ENCODE measurements around the gene PIK3R6. TPM values are rescaled to one million over a fixed set of nuclear protein-coding genes. Genes with fewer than 3 reads are reported as not detected.
"Not testable (repeated sequence)": the region's sequence is repeated elsewhere in the genome, so short reads cannot be mapped to it uniquely, and the experiment has no call there.

Gene PIK3R6
- total RNA-seq, 1 donor from 2014 or later: not detected

DNA sequence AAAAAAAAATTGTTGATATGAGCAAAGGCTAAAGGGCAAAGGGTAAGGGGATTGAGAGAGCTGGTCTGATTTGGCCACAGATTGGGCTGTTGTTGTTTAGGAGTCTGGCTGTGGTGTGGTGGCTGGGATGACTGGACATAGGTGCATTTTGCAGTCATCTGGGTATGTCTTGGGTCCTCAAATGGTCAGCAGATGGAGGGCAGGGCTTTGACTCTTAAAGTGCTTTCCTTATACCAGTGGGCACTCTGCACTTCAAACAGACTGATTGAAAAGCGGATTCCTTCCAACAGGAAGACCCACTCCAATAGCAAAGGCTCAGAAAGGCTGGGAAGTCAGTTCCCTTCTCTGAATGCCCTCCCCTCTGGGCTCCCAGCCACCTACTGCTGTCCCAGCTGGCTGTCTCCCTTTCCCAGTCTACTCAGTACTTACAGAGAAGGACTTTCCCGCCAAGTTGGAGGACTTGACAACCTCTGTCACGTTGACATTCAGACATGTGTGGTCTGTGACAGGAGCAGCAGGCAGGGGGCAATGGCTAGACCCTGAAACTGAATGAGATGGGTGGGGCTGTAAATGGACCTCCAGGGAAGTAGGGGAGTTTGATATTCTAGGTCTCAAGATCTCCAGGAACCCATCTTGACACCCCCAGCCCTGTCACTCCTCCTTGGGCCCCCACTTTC, 48.7 kb downstream of the PIK3R6 start:
- H3K27ac Mint-ChIP-seq (ENCODE audit: unreplicated experiment): no peak overlapping the region
- H3K4me3 Mint-ChIP-seq (ENCODE audit: unreplicated experiment): no peak overlapping the region
- H3K9me3 Mint-ChIP-seq (ENCODE audit: unreplicated experiment): peaks cover under 1% of the 10 kb centered on the region
- H3K36me3 Mint-ChIP-seq (ENCODE audit: unreplicated experiment): no peaks in the 10 kb centered on the region
- TF ChIP-seq, protein P1, sequence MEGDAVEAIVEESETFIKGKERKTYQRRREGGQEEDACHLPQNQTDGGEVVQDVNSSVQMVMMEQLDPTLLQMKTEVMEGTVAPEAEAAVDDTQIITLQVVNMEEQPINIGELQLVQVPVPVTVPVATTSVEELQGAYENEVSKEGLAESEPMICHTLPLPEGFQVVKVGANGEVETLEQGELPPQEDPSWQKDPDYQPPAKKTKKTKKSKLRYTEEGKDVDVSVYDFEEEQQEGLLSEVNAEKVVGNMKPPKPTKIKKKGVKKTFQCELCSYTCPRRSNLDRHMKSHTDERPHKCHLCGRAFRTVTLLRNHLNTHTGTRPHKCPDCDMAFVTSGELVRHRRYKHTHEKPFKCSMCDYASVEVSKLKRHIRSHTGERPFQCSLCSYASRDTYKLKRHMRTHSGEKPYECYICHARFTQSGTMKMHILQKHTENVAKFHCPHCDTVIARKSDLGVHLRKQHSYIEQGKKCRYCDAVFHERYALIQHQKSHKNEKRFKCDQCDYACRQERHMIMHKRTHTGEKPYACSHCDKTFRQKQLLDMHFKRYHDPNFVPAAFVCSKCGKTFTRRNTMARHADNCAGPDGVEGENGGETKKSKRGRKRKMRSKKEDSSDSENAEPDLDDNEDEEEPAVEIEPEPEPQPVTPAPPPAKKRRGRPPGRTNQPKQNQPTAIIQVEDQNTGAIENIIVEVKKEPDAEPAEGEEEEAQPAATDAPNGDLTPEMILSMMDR (IDR thresholded peaks at IDR 0.05): no peak
- DNase-seq (ENCODE audit: extremely low spot score, unreplicated experiment): peak; percentile 72
- H3K4me1 Mint-ChIP-seq (ENCODE audit: unreplicated experiment): no peaks in the 10 kb centered on the region
- H3K27me3 Mint-ChIP-seq (ENCODE audit: unreplicated experiment): peaks cover 45% of the 10 kb centered on the region

DNA sequence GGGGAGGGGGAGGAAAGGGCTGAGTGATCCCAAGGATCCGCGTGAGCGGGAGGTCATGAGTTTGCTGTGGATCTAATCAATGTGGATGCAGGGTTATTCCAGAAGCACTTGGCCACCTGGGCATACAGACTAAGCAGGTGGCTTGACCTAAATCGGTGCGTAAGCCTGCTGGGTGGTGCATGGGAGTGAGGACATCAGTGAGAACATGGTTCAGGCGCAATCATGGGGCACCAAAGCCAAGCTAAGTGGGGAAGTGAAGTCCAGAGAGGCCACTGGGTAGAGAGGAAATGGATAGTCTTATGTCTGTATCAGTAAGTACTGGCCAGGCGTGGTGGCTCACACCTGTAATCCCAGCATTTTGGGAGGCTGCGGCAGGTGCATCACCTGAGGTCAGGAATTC, 49.4 kb downstream of the PIK3R6 start:
- Mint-ChIP-seq H3K4me3 (ENCODE audit: unreplicated experiment) (no peak overlapping the region), H3K27ac (ENCODE audit: unreplicated experiment) (no peak overlapping the region), H3K4me1 (ENCODE audit: unreplicated experiment) (no peaks in the 10 kb centered on the region), H3K27me3 (ENCODE audit: unreplicated experiment) (peaks cover 52% of the 10 kb centered on the region), H3K9me3 (ENCODE audit: unreplicated experiment) (peaks cover 5% of the 10 kb centered on the region), H3K36me3 (ENCODE audit: unreplicated experiment) (no peaks in the 10 kb centered on the region)
- TF ChIP-seq, protein P1 (IDR thresholded peaks at IDR 0.05): no peak
- DNase-seq (ENCODE audit: extremely low spot score, unreplicated experiment): peak; percentile 57

DNA sequence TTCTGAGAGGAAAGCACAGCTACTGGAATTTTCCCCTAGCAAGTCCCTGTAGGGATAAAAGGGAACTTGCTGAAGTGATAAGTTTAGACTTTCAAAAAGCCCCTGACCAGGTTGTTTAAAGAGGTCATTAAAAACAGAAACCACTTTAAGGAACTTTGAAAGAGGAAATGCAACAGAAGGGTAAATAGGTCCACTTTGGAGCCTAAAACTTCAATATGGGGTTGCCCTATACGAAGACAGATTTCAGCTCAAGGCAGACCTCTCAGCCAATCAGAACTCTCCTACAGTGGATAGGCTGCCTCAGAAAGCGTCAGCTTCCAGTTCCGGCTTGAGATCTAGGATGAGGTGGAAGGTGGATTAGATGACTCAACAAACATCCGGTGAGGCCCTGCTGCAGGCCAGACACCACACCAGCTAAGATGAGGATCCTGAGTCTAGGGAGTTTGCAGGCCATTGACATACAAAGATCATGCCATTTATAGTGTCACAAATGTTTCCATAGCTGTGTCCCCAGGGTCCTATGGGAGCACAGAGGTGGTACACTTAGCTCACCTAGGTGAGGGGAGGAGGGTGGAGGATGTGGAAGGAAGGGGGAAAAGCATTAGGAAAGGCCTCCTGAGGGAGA, 60.4 kb downstream of the PIK3R6 start:
- no peak overlapping the region for H3K27ac Mint-ChIP-seq (ENCODE audit: unreplicated experiment)
- peak; percentile 48 for DNase-seq (ENCODE audit: extremely low spot score, unreplicated experiment)
- TF ChIP-seq, protein P1 (IDR thresholded peaks at IDR 0.05): no peak
- H3K36me3 Mint-ChIP-seq (ENCODE audit: unreplicated experiment): no peaks in the 10 kb centered on the region
- peaks cover 18% of the 10 kb centered on the region for H3K9me3 Mint-ChIP-seq (ENCODE audit: unreplicated experiment)
- H3K4me3 Mint-ChIP-seq (ENCODE audit: unreplicated experiment): no peak overlapping the region
- peaks cover 27% of the 10 kb centered on the region for H3K27me3 Mint-ChIP-seq (ENCODE audit: unreplicated experiment)
- H3K4me1 Mint-ChIP-seq (ENCODE audit: unreplicated experiment): peaks cover 4% of the 10 kb centered on the region

- no peaks in the 10 kb centered on the region for H3K36me3 Mint-ChIP-seq (ENCODE audit: unreplicated experiment)
- no peak overlapping the region for H3K27ac Mint-ChIP-seq (ENCODE audit: unreplicated experiment)
- peaks cover 21% of the 10 kb centered on the region for H3K27me3 Mint-ChIP-seq (ENCODE audit: unreplicated experiment)
- DNase-seq (ENCODE audit: extremely low spot score, unreplicated experiment): peak; percentile 60
- H3K4me3 Mint-ChIP-seq (ENCODE audit: unreplicated experiment): no peak overlapping the region
- H3K9me3 Mint-ChIP-seq (ENCODE audit: unreplicated experiment): peaks cover 11% of the 10 kb centered on the region
- TF ChIP-seq, protein P1 (IDR thresholded peaks at IDR 0.05): no peak
- H3K4me1 Mint-ChIP-seq (ENCODE audit: unreplicated experiment): peaks cover 4% of the 10 kb centered on the region
These were observed 61.1 kb downstream of the PIK3R6 start for GRCh38 chr17:8806253-8806925.

DNA sequence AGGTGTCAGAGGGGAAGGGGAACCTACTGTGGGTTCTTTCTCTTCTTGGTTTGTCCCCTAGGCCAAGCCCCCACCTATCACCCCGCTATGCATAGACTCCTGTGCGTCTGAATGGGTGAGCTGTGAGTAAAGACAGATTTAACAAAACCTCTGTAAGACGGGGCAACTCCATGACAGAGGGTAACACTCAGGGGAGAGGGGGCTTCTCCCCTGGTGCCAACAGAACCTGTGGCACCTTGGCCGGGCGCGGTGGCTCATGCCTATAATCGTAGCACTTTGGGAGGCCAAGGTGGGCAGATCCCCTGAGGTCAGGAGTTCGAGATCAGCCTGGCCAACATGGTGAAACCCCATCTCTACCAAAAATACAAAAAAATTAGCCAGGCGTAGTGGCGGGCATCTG, 62.1 kb downstream of the PIK3R6 start:
- H3K36me3 Mint-ChIP-seq (ENCODE audit: unreplicated experiment); H3K27ac Mint-ChIP-seq (ENCODE audit: unreplicated experiment): not testable (repeated sequence)

More for the DNA sequence above, 62.1 kb downstream of the PIK3R6 start:
- not testable (repeated sequence) for H3K4me1 Mint-ChIP-seq (ENCODE audit: unreplicated experiment); H3K4me3 Mint-ChIP-seq (ENCODE audit: unreplicated experiment); H3K9me3 Mint-ChIP-seq (ENCODE audit: unreplicated experiment)
- peak; percentile 70 for DNase-seq (ENCODE audit: extremely low spot score, unreplicated experiment)
- peaks cover 20% of the 10 kb centered on the region for H3K27me3 Mint-ChIP-seq (ENCODE audit: unreplicated experiment)

Measured in osteocyte (in vitro differentiated cells).